GM10266 (cell line): ENCODE data around the gene GALNT2.

Source experiments
- DNase-seq: peaks from one replicate; pipeline ENCODE4 v3.0.0; 2012; ENCODE audit errors: extremely low spot score
- CTCF ChIP-seq: IDR thresholded peaks from 2 replicates; pipeline ENCODE4 v1.5.1; 2012; ENCODE audit warnings: mild to moderate bottlenecking, low read depth; ENCODE audit not compliant: control insufficient read depth, insufficient read depth; ENCODE audit errors: missing control alignments

Gene GALNT2

GRCh38 chr1:230091473-230092231 is 24.6 kb downstream of the GALNT2 start:
- TF ChIP-seq CTCF: no peak
- DNase-seq: no peak

GRCh38 chr1:230094746-230095145 is 27.7 kb downstream of the GALNT2 start:
- no peak for DNase-seq
- TF ChIP-seq CTCF: no peak

GRCh38 chr1:230095938-230096337 is 28.9 kb downstream of the GALNT2 start:
- TF ChIP-seq CTCF: no peak
- no peak for DNase-seq

GRCh38 chr1:230097370-230097769 is 30.3 kb downstream of the GALNT2 start:
- TF ChIP-seq CTCF: no peak
- DNase-seq: no peak

- no peak for TF ChIP-seq CTCF
- no peak for DNase-seq
Measured at GRCh38 chr1:230098723-230099122, 31.7 kb downstream of the GALNT2 start.

GRCh38 chr1:230099465-230099864 is 32.4 kb downstream of the GALNT2 start:
- TF ChIP-seq CTCF: no peak
- no peak for DNase-seq

- DNase-seq: no peak
- TF ChIP-seq CTCF: no peak
Measured at GRCh38 chr1:230100932-230101331, 33.9 kb downstream of the GALNT2 start.
